ENCODE measurements around the gene ATXN3.

DNA sequence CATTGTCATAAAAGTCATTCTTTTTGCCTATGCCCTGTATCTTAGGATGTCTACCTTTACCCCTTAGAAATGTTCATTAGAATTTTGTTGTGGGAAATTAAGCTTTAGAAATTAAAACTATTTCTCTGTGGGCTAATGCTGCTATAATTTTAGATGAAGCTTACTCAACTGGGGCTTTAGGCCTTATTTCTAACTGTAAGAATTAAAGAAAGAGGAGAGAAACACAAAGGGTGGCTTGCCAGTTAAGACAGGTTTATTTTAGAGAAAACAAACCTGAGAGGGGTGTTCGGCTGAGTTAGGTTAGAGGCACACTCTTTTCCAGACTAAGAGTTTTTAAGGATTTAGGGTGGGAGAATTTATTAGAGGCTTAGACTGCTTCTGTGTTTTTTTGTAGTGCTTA, 72.9 kb downstream of the ATXN3 start:
- TF ChIP-seq CTCF (conservative IDR thresholded peaks at IDR 0.05 in 1 of 2, IDR thresholded peaks at IDR 0.05 in 1 of 2; ENCODE audit: extremely low read depth in 1 of 2, insufficient read depth in 1 of 2, low read depth in 1 of 2, low read length in 2 of 2), result no peak
- no peak for TF ChIP-seq EZH2 (IDR thresholded peaks at IDR 0.05; ENCODE audit: borderline replicate concordance, low read length)

Measured in mammary epithelial cell (primary cell).